ENCODE data around the gene CCDC171.

- TF ChIP-seq POLR2A (IDR thresholded peaks at IDR 0.05; ENCODE audit: low read depth, low read length) = no peak
- TF ChIP-seq TAF1 (IDR thresholded peaks at IDR 0.05; ENCODE audit: borderline replicate concordance, low read depth, low read length) = no peak
Observed at GRCh38 chr9:15909297-15909696, 356.5 kb downstream of the CCDC171 start.
